T-helper 17 cell (primary cell): ENCODE results near the gene CCDC158. TPM values are rescaled to one million over a fixed set of nuclear protein-coding genes. Genes with fewer than 3 reads are reported as not detected.

Experiments used
- ATAC-seq: fragments of 150-1000 bp; cut with Tn5 transposase; 2 replicates; pipeline ENCODE4 v1.10.0; 2021; ENCODE audit warnings: mild to moderate bottlenecking, moderate library complexity
- DNase-seq, 3 donors: peaks; one replicate each; pipeline versions ENCODE4 v3.0.0 to v3.0.0-alpha.2; 2020 to 2021
- H3K9me3 ChIP-seq: one replicate; pipeline ENCODE4 v1.7.0; 2013; ENCODE audit warnings: low read length, mild to moderate bottlenecking; ENCODE audit not compliant: control insufficient read depth, poor library complexity, severe bottlenecking
- H3K27ac Mint-ChIP-seq: one replicate; pipeline ENCODE4 v1.8.0; 2022; ENCODE audit warnings: mild to moderate bottlenecking, moderate library complexity, mixed read lengths
- H3K27me3 Mint-ChIP-seq: one replicate; pipeline ENCODE4 v1.8.0; 2022; ENCODE audit warnings: mixed read lengths
- H3K36me3 Mint-ChIP-seq: one replicate; pipeline ENCODE4 v1.8.0; 2022; ENCODE audit warnings: low read depth, mixed read lengths
- H3K4me1 Mint-ChIP-seq: one replicate; pipeline ENCODE4 v1.8.0; 2022; ENCODE audit warnings: mild to moderate bottlenecking, mixed read lengths
- H3K4me3 Mint-ChIP-seq: one replicate; pipeline ENCODE4 v1.8.0; 2022; ENCODE audit warnings: mild to moderate bottlenecking, moderate library complexity, mixed read lengths
- total RNA-seq, 4 donors: library from RNA in 2 of 4; stranded (reverse) in 2 of 4; gene quantifications; one replicate each; pipeline ENCODE4 v1.2.3 and lab custom pipeline; 2022 to 2026

CCDC158 gene
- total RNA-seq, 2 donors from 2014 or later = not detected

GRCh38 chr4:76272073-76272472 is 148.9 kb downstream of the CCDC158 start:
- Mint-ChIP-seq H3K4me3 (no peak overlapping the region), H3K4me1 (peaks cover 2% of the 10 kb centered on the region)

GRCh38 chr4:76271248-76271647 is 149.7 kb downstream of the CCDC158 start:
- H3K4me3 Mint-ChIP-seq = no peak overlapping the region
- peaks cover 2% of the 10 kb centered on the region for H3K4me1 Mint-ChIP-seq
- no peaks in the 10 kb centered on the region for H3K9me3 ChIP-seq
- DNase-seq (no peak), ATAC-seq (no peak)
- H3K27ac Mint-ChIP-seq = no peak overlapping the region
- peaks cover 42% of the 10 kb centered on the region for H3K27me3 Mint-ChIP-seq
- peaks cover 2% of the 10 kb centered on the region for H3K36me3 Mint-ChIP-seq

More at GRCh38 chr4:76272073-76272472, 148.9 kb downstream of the CCDC158 start:
- no peak for DNase-seq
- Mint-ChIP-seq H3K27me3 (peaks cover 42% of the 10 kb centered on the region), H3K27ac (no peak overlapping the region), H3K36me3 (peaks cover 2% of the 10 kb centered on the region)
- H3K9me3 ChIP-seq = no peaks in the 10 kb centered on the region
- ATAC-seq = no peak

DNA sequence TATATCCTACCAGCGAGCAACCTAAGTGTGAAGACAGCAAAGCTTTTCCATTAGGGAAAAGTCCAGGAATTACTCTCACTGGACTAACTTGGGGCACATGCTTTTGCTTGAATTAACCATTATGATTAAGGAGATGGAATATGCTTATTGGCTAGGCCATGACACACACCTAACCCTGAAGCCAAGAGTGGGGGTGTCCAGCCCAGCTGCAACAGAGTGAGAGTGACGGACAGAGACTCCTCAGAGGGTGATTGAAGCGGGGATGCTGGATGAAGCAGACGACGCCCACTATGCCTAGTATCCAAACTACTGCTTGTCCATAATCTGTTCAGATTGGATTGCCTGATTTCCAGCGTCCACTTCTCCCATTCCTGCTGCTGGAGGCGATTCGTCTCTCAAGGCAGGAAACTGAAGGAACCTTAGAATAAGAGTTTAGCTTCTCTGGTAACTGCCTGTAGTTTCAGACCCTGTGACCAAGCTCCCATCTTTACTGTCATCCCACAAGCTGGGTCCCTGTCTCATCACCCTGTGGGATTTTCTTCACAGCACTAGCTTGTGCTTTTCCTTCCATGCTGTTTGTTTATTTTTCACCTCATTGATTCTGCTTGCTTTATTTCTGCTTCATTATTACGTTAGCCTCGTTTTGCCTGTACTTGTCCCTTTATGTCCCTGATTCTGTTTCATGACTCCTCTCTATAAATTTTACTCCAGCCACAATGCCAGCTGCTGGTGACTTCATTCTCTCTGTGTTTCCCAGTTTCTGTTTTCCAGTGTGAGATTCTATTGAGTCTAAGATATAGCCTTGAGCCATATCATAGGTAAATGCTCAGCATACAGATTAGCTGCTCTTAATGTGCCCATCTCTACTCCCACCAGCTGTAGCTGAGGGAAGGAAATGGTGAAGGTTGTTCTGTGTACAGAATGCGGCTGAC is 150.4 kb downstream of the CCDC158 start:
- no peaks in the 10 kb centered on the region for H3K9me3 ChIP-seq
- no peak for ATAC-seq
- Mint-ChIP-seq H3K4me3 (no peak overlapping the region), H3K36me3 (no peaks in the 10 kb centered on the region), H3K27me3 (peaks cover 35% of the 10 kb centered on the region), H3K27ac (no peak overlapping the region), H3K4me1 (no peaks in the 10 kb centered on the region)
- no peak for DNase-seq

DNA sequence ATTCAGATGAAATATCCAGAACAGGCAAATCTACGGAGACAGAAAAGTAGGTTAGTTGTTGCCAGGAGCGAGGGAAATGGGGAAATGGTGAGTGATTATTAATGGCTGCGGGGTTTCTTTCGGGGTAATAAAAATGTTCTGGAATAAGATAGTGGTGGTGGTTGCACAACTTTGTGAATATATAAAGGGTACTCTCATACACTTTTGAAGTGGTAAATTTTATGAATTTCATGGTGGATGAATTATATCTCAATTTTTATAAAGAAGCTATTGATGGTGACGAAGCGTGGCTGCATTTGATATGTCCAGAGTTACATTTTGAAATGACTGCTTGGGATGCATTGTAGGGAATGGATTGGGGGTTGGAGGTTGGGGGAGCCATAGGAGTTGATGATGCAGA is 153.1 kb downstream of the CCDC158 start:
- Mint-ChIP-seq H3K36me3 (no peaks in the 10 kb centered on the region), H3K27ac (no peak overlapping the region), H3K27me3 (peaks cover 14% of the 10 kb centered on the region), H3K4me1 (no peaks in the 10 kb centered on the region), H3K4me3 (no peak overlapping the region)
- no peak for ATAC-seq
- DNase-seq = no peak
- H3K9me3 ChIP-seq = no peaks in the 10 kb centered on the region

GRCh38 chr4:76266627-76267026 is 154.3 kb downstream of the CCDC158 start:
- DNase-seq (no peak), ATAC-seq (no peak)
- Mint-ChIP-seq H3K27ac (no peak overlapping the region), H3K4me1 (no peaks in the 10 kb centered on the region), H3K36me3 (no peaks in the 10 kb centered on the region), H3K27me3 (peaks cover 13% of the 10 kb centered on the region), H3K4me3 (no peak overlapping the region)
- H3K9me3 ChIP-seq = no peaks in the 10 kb centered on the region

GRCh38 chr4:76265631-76266218 is 155.2 kb downstream of the CCDC158 start:
- no peak for ATAC-seq
- H3K4me3 Mint-ChIP-seq = no peak overlapping the region
- H3K9me3 ChIP-seq = no peaks in the 10 kb centered on the region
- no peaks in the 10 kb centered on the region for H3K4me1 Mint-ChIP-seq
- H3K27me3 Mint-ChIP-seq = peaks cover 5% of the 10 kb centered on the region
- no peak for DNase-seq
- no peak overlapping the region for H3K27ac Mint-ChIP-seq
- H3K36me3 Mint-ChIP-seq = no peaks in the 10 kb centered on the region

Other genes starting within 250 kb of the CCDC158 start
- 10 to 100 TPM; 27.5 to 28.6 TPM for gene SCARB2, start 207.3 kb downstream of the CCDC158 start, total RNA-seq
- under 1 TPM in 1 of 2 donors, not detected in 1; 0.72 TPM for gene FAM47E, start 169.4 kb downstream of the CCDC158 start, total RNA-seq
- under 1 TPM; 0.15 to 0.16 TPM for gene STBD1, start 114.4 kb downstream of the CCDC158 start, total RNA-seq
- not detected for gene SHROOM3, start 14.1 kb upstream of the CCDC158 start, total RNA-seq